Smooth muscle cell of the brain vasculature (primary cell): Measurements from ENCODE around the gene ZNF358.

Experiments
- DNase-seq: peaks from one replicate; pipeline ENCODE4 v3.0.0-alpha.2; 2012; ENCODE audit warnings: low read depth, low spot score

ZNF358 gene

GRCh38 chr19:7558667-7559066 is 42.8 kb downstream of the ZNF358 start:
- no peak for DNase-seq

- DNase-seq, result no peak
These were observed 43.2 kb downstream of the ZNF358 start for GRCh38 chr19:7559102-7559501.

- no peak for DNase-seq
These were observed 44.4 kb downstream of the ZNF358 start for GRCh38 chr19:7560255-7560654.

GRCh38 chr19:7561325-7561724 is 45.4 kb downstream of the ZNF358 start:
- DNase-seq, result no peak

GRCh38 chr19:7562646-7563393 is 46.9 kb downstream of the ZNF358 start:
- DNase-seq, result no peak

GRCh38 chr19:7564866-7565265 is 49.0 kb downstream of the ZNF358 start:
- DNase-seq, result no peak

GRCh38 chr19:7565332-7565731 is 49.4 kb downstream of the ZNF358 start:
- no peak for DNase-seq
